Keratinocyte (primary cell): ENCODE results near the gene TUBGCP3. TPM values are rescaled to one million over a fixed set of nuclear protein-coding genes. Genes with fewer than 3 reads are reported as not detected.

ENCODE experiments used
- DNase-seq: peaks from one replicate; pipeline ENCODE4 v3.0.0-alpha.2; 2011; ENCODE audit warnings: low read depth, missing footprints, low spot score
- FAIRE-seq: peaks from 2 replicates; lab custom pipeline; 2011; peaks lifted over from hg19 to GRCh38; lab: Jason Lieb, UNC
- H2AFZ ChIP-seq: 2 replicates; pipeline ENCODE4 v1.6.0; 2012; ENCODE audit warnings: low read length, control low read depth, inconsistent platforms; ENCODE audit not compliant: control insufficient read depth
- H3K27ac ChIP-seq: 2 replicates; pipeline ENCODE4 v1.5.1; 2011; ENCODE audit warnings: low read length; ENCODE audit not compliant: control insufficient read depth, insufficient read depth
- H3K27me3 ChIP-seq: 3 replicates; pipeline ENCODE4 v1.6.0; 2011; ENCODE audit warnings: low read length; ENCODE audit not compliant: control insufficient read depth, insufficient read depth; ENCODE audit errors: extremely low read depth
- H3K36me3 ChIP-seq, 2 experiments: 2 replicates in 1 of 2; 3 replicates in 1 of 2; pipeline ENCODE4 v1.5.1; 2011; ENCODE audit warnings: low read length in 2 of 2, mild to moderate bottlenecking in 1 of 2; ENCODE audit not compliant: control insufficient read depth in 2 of 2, insufficient read depth in 2 of 2; ENCODE audit errors: extremely low read depth in 1 of 2
- H3K4me1 ChIP-seq: 3 replicates; pipeline ENCODE4 v1.5.1; 2011; ENCODE audit warnings: low read length; ENCODE audit not compliant: control insufficient read depth, insufficient read depth; ENCODE audit errors: extremely low read depth
- H3K4me2 ChIP-seq: 3 replicates; pipeline ENCODE4 v1.6.0; 2011; ENCODE audit warnings: low read depth, low read length; ENCODE audit not compliant: control insufficient read depth, insufficient read depth; ENCODE audit errors: extremely low read depth
- H3K4me3 ChIP-seq, 3 experiments: fragments of 200-600 bp in 1 of 3; sonication (generic) in 1 of 3; 2 replicates in 2 of 3; 3 replicates in 1 of 3; pipeline ENCODE4 v1.5.1; 2011 to 2016; ENCODE audit warnings: low read length in 3 of 3, mild to moderate bottlenecking in 3 of 3, control low read depth in 2 of 3, inconsistent platforms in 1 of 3, low read depth in 1 of 3, mixed read lengths in 1 of 3, mixed run types in 1 of 3, moderate library complexity in 1 of 3; ENCODE audit not compliant: control insufficient read depth in 2 of 3, insufficient read depth in 2 of 3; ENCODE audit errors: extremely low read depth in 1 of 3
- H3K79me2 ChIP-seq: 2 replicates; pipeline ENCODE4 v1.6.0; 2012; ENCODE audit warnings: low read length; ENCODE audit not compliant: control insufficient read depth, insufficient read depth
- H3K9ac ChIP-seq: 3 replicates; pipeline ENCODE4 v1.6.0; 2011; ENCODE audit warnings: low read length; ENCODE audit not compliant: control insufficient read depth, insufficient read depth; ENCODE audit errors: extremely low read depth
- H3K9me1 ChIP-seq: 3 replicates; pipeline ENCODE4 v1.6.0; 2011; ENCODE audit warnings: low read length; ENCODE audit not compliant: control insufficient read depth, insufficient read depth; ENCODE audit errors: extremely low read depth
- H3K9me3 ChIP-seq: 2 replicates; pipeline ENCODE4 v1.5.1; 2012; ENCODE audit warnings: low read depth, low read length; ENCODE audit not compliant: control insufficient read depth
- H4K20me1 ChIP-seq: 3 replicates; pipeline ENCODE4 v1.6.0; 2011; ENCODE audit warnings: low read length; ENCODE audit not compliant: control insufficient read depth, insufficient read depth; ENCODE audit errors: extremely low read depth
- CTCF ChIP-seq, 3 experiments: IDR thresholded peaks in 1 of 3; conservative IDR thresholded peaks in 1 of 3; optimal IDR thresholded peaks in 1 of 3; 2 replicates in 2 of 3; 3 replicates in 1 of 3; pipeline versions ENCODE3 to v1.5.1; 2011; ENCODE audit warnings: low read length in 3 of 3, mild to moderate bottlenecking in 3 of 3, moderate library complexity in 2 of 3, control low read depth in 1 of 3, inconsistent platforms in 1 of 3; ENCODE audit not compliant: insufficient read depth in 2 of 3; ENCODE audit errors: extremely low read depth in 1 of 3
- EZH2 ChIP-seq: IDR thresholded peaks from one replicate; pipeline ENCODE4 v1.6.1; 2012; ENCODE audit warnings: inconsistent platforms, mild to moderate bottlenecking, low read length, moderate library complexity
- dilution Hi-C: fragments of 300-500 bp; cut with MboI; formaldehyde crosslinking; loops from one replicate; pipeline ENCODE4 v1.7.0; 2020; ENCODE audit warnings: low sequenced_read_pairs; ENCODE audit not compliant: extremely low pct_ligation_motif_present
- polyA plus RNA-seq, 5 experiments: library from polyadenylated mRNA; depleted of rRNA in 3 of 5; stranded (reverse) in 3 of 5; stranded (forward) in 1 of 5; unstranded in 1 of 5; fragments of >200 nt; gene quantifications; 1 replicate in 1 of 5; 2 replicates in 3 of 5; 3 replicates in 1 of 5; pipeline versions ENCODE4 v1.2.1 to v1.2.3, GENCODE V29; 2011 to 2012; ENCODE audit warnings: missing spikeins in 2 of 5, low read depth in 1 of 5, low replicate concordance in 1 of 5

Gene TUBGCP3
- polyA plus RNA-seq, 1 donor (not counting 4 experiments of a cell fraction or from before 2014, with no cell fraction given), result 14.0 TPM

GRCh38 chr13:112608212-112608611 lies 20.3 kb upstream of the TUBGCP3 start:
- H2AFZ ChIP-seq, result no peak overlapping the region
- no peak overlapping the region for H3K27ac ChIP-seq
- H4K20me1 ChIP-seq, result no peaks in the 10 kb centered on the region
- FAIRE-seq, result no peak
- dilution Hi-C loops, result no loop called here
- no peaks in the 10 kb centered on the region for H3K27me3 ChIP-seq
- TF ChIP-seq CTCF (optimal IDR thresholded peaks at IDR 0.05 in 1 of 3, IDR thresholded peaks at IDR 0.05 in 1 of 3, conservative IDR thresholded peaks at IDR 0.05 in 1 of 3; ENCODE audit: extremely low read depth in 1 of 3, insufficient read depth in 2 of 3, low read length in 3 of 3), result no peak
- no peak for TF ChIP-seq EZH2
- H3K4me2 ChIP-seq, result no peak overlapping the region
- no peaks in the 10 kb centered on the region for H3K9me1 ChIP-seq
- no peak overlapping the region for H3K9ac ChIP-seq
- no peaks in the 10 kb centered on the region for H3K36me3 ChIP-seq
- H3K4me1 ChIP-seq, result no peaks in the 10 kb centered on the region
- DNase-seq, result no peak
- no peak overlapping the region for H3K4me3 ChIP-seq
- no peaks in the 10 kb centered on the region for H3K79me2 ChIP-seq
- no peaks in the 10 kb centered on the region for H3K9me3 ChIP-seq

DNA sequence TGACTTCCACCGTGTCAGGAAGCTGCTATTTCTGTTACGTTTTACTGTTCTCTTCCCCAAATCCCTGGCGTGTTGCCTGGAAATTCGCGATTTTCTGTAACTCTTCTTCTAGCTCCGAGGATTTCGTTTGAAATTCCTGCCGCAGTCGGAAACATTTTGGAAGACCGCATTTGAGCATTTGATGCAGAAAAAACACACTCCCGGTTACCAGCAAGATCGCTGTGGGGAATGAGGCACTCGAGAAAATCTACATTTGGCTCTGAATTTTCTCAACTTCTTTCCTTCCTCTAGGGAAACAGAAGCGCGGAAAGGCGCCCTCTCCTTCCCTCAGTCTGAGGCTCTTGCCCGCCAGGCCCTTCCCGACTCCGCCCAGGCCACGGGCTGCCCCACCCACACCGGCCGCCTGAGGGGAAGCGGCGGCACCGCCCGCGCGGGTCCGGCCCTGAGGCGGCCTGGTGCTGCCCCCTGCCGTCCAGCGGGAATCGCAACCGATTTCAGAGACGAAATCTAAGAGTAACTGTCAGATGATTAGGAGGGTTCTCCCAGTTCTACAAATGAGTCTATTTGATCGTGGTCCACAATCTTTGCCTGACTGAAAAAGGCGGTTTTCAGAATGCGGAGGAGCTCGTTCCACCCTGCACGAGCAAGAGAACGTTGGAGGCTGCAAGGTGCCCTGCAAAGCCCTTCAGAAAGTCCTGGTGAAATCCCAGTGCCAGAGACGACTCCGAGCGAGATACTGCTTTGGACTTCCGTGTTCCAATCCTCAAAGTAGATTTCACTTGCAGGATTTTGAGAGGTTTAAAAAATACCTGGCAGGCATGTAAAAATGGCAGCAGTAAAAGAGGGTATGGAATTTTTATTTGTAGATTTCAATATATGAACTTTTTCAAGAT lies 18.4 kb upstream of the TUBGCP3 start:
- Histone ChIP-seq H2AFZ (peak overlapping the region; percentile 89), H3K79me2 (no peaks in the 10 kb centered on the region), H4K20me1 (no peaks in the 10 kb centered on the region), H3K9ac (peak overlapping the region; percentile 65), H3K4me3 (peak overlapping the region; percentile 31 to 74 (median 67)), H3K4me1 (no peaks in the 10 kb centered on the region), H3K27me3 (no peaks in the 10 kb centered on the region), H3K9me3 (no peaks in the 10 kb centered on the region), H3K36me3 (no peaks in the 10 kb centered on the region), H3K9me1 (no peaks in the 10 kb centered on the region), H3K27ac (no peak overlapping the region), H3K4me2 (peak overlapping the region; percentile 98)
- dilution Hi-C loops, result no loop called here
- FAIRE-seq, result peak; percentile 52
- TF ChIP-seq EZH2 (no peak), CTCF (optimal IDR thresholded peaks at IDR 0.05 in 1 of 3, IDR thresholded peaks at IDR 0.05 in 1 of 3, conservative IDR thresholded peaks at IDR 0.05 in 1 of 3; ENCODE audit: extremely low read depth in 1 of 3, insufficient read depth in 2 of 3, low read length in 3 of 3) (peak; percentile 79 to 87 (median 82))
- no peak for DNase-seq
